Measurements from ENCODE around the gene CHAD. TPM values are rescaled to one million over a fixed set of nuclear protein-coding genes. Genes with fewer than 3 reads are reported as not detected.

Gene CHAD
- total RNA-seq, 1 experiment from 2014 or later, result 0.57 TPM

DNA sequence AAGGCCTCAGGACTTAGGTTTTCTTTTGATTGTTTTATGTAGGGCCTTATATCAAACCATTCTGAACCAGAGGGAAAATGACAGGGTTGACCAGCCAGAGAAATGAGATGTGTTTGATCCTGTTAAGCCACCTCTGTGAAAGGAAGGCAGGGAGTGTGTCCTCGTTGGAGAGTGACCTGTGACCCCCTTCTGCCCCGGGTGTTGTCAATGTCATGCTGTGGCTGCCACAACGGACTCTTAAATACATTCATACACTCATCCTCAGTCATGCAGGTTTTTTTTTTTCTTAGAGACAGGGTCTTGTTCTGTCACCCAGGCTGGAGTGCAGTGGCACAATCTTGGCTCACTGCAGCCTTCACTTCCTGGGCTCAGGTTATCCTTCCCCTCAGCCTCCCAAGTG, 45.7 kb upstream of the CHAD start:
- H3K23me2 ChIP-seq (ENCODE audit: insufficient read length, low read depth, low read length, poor library complexity, severe bottlenecking), result no peaks in the 10 kb centered on the region
- H3K4me2 ChIP-seq (ENCODE audit: insufficient read depth, insufficient read length, low read length), result no peak overlapping the region
- H3K27me3 Mint-ChIP-seq (ENCODE audit: low read depth), result peaks cover 14% of the 10 kb centered on the region
- no peak overlapping the region for H4K5ac ChIP-seq (ENCODE audit: insufficient read length, low read depth, low read length)
- no peaks in the 10 kb centered on the region for H3K36me3 Mint-ChIP-seq (ENCODE audit: insufficient read depth in 1 of 3, low read depth in 3 of 3)
- no peaks in the 10 kb centered on the region for H3K27me3 ChIP-seq (ENCODE audit: insufficient read depth, low read length)
- no peaks in the 10 kb centered on the region for H3K79me2 ChIP-seq (ENCODE audit: insufficient read depth, low read length)
- DNase-seq, result no peak
- H2BK15ac ChIP-seq (ENCODE audit: low read depth, low read length), result no peak overlapping the region
- no peak overlapping the region for H3K9ac ChIP-seq (ENCODE audit: extremely low read depth, insufficient read length, low read length)
- H3K4me1 ChIP-seq (ENCODE audit: insufficient read depth, low read length), result no peaks in the 10 kb centered on the region
- H3K27ac ChIP-seq (ENCODE audit: insufficient read length, low read depth, low read length), result no peak overlapping the region
- no peaks in the 10 kb centered on the region; a peak in 1 of 5 replicates for H3K9me3 Mint-ChIP-seq
- H3K4ac ChIP-seq (ENCODE audit: low read depth, low read length), result no peak overlapping the region
- TF ChIP-seq, protein P1, sequence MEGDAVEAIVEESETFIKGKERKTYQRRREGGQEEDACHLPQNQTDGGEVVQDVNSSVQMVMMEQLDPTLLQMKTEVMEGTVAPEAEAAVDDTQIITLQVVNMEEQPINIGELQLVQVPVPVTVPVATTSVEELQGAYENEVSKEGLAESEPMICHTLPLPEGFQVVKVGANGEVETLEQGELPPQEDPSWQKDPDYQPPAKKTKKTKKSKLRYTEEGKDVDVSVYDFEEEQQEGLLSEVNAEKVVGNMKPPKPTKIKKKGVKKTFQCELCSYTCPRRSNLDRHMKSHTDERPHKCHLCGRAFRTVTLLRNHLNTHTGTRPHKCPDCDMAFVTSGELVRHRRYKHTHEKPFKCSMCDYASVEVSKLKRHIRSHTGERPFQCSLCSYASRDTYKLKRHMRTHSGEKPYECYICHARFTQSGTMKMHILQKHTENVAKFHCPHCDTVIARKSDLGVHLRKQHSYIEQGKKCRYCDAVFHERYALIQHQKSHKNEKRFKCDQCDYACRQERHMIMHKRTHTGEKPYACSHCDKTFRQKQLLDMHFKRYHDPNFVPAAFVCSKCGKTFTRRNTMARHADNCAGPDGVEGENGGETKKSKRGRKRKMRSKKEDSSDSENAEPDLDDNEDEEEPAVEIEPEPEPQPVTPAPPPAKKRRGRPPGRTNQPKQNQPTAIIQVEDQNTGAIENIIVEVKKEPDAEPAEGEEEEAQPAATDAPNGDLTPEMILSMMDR (conservative IDR thresholded peaks at IDR 0.05), result no peak
- no peak overlapping the region for H2AK5ac ChIP-seq (ENCODE audit: insufficient read length, low read length)
- no peak overlapping the region for H3K18ac ChIP-seq (ENCODE audit: insufficient read length, low read depth, low read length)
- no peak overlapping the region for H3K56ac ChIP-seq (ENCODE audit: insufficient read length, low read depth, low read length)
- H2AFZ ChIP-seq (ENCODE audit: low read length), result no peak overlapping the region
- H2BK20ac ChIP-seq (ENCODE audit: low read depth, low read length, poor library complexity, severe bottlenecking), result no peak overlapping the region
- no peaks in the 10 kb centered on the region for H4K20me1 ChIP-seq (ENCODE audit: control insufficient read depth, insufficient read depth, insufficient read length)
- H3K27ac Mint-ChIP-seq, result peak overlapping the region in 1 of 3 experiments; percentile 19; a peak in 1 of 7 replicates
- no peak overlapping the region for H3T11ph ChIP-seq (ENCODE audit: low read length)
- H4K8ac ChIP-seq (replicated peaks; ENCODE audit: insufficient read length, low read depth, low read length), result no peak overlapping the region
- no peaks in the 10 kb centered on the region for H3K79me1 ChIP-seq (ENCODE audit: insufficient read depth, low read depth, low read length, poor library complexity, severe bottlenecking)
- no peak overlapping the region for H3K14ac ChIP-seq (ENCODE audit: insufficient read depth, low read length)
- no peak overlapping the region for H3K23ac ChIP-seq (ENCODE audit: insufficient read length, low read depth, low read length)
- peaks cover 19 to 36% of the 10 kb centered on the region in 2 experiments for H3K4me1 Mint-ChIP-seq
- H2BK12ac ChIP-seq (ENCODE audit: insufficient read length, low read depth, low read length), result no peak overlapping the region
- no peaks in the 10 kb centered on the region for H3K9me3 ChIP-seq (ENCODE audit: control insufficient read depth, low read depth, low read length)
- WGBS (ENCODE audit: extremely low coverage, insufficient read length, low lambda C conversion rate), result no CpG with 5 or more reads among the region's 3 CpGs
- H2BK120ac ChIP-seq (ENCODE audit: low read depth, low read length, poor library complexity, severe bottlenecking), result no peak overlapping the region
- no peak overlapping the region for H4K91ac ChIP-seq (ENCODE audit: insufficient read length, low read depth, low read length)
- H3K4me3 Mint-ChIP-seq, result no peak overlapping the region
- no peak overlapping the region for H2BK5ac ChIP-seq (ENCODE audit: insufficient read length, low read length)

Measured in H9 (cell line).